GM19455 (cell line): ENCODE results near the gene MS4A3.
"Not testable (repeated sequence)": the region's sequence is repeated elsewhere in the genome, so short reads cannot be mapped to it uniquely, and the experiment has no call there.

Source experiments
- ATAC-seq: cut with Tn5 transposase; IDR thresholded peaks from one replicate; pipeline ENCODE4 v1.9.1; 2021; ENCODE audit not compliant: unreplicated experiment

The MS4A3 gene

GRCh38 chr11:60088364-60088763, 31.9 kb downstream of the MS4A3 start, which contains the start of gene MS4A2:
TSS of gene MS4A2 (plus strand) at chr11:60088664. CDS start at chr11:60088766, 102 bp downstream.
- ATAC-seq = no peak

DNA sequence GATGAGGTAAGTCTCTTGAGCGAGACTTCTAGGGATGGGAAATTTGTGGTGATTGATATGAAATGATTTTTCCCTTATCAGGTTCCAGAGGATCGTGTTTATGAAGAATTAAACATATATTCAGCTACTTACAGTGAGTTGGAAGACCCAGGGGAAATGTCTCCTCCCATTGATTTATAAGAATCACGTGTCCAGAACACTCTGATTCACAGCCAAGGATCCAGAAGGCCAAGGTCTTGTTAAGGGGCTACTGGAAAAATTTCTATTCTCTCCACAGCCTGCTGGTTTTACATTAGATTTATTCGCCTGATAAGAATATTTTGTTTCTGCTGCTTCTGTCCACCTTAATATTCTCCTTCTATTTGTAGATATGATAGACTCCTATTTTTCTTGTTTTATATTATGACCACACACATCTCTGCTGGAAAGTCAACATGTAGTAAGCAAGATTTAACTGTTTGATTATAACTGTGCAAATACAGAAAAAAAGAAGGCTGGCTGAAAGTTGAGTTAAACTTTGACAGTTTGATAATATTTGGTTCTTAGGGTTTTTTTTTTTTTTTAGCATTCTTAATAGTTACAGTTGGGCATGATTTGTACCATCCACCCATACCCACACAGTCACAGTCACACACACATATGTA, 39.1 kb downstream of the MS4A3 start:
- ATAC-seq = no peak

DNA sequence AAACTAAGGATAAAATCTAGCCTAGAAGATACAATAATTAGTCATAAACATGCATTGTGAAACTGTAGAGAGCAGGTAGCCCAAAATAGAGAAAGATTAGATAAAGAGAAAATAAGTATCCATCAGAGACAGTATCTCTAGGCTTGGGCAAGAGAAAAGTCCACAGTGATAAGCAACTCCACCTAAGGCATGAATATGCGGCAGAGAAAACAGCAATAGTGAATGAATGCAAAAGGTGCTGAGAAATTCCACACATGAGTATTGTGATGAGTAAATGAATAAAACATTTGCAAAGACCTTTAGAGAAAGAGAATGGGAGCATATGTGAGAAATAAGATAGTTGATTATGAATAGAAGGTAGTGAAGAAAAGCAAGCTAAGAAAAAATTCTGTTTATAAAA, 40.7 kb downstream of the MS4A3 start:
- ATAC-seq = no peak

- ATAC-seq = no peak
Measured at GRCh38 chr11:60098508-60098907, 42.0 kb downstream of the MS4A3 start.

DNA sequence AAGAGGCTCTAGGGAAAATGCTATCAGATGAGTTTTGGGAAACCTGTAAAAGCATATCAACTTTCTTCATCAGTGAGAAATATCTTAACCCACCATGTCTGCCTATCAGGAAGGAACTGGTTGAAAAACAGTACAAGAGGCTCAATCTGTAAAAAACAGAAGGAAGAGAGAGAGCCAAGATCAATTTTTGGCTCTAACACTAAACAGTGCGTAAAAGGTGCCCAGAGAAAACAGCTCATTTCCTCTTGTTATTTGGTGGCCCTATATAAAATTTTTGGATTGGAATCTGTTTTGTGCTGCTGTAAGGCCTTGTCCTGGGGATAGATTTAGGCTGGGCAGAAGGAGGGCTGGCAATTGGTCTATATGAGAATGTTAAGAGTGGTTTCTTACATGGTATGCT, 44.1 kb downstream of the MS4A3 start:
- ATAC-seq = no peak

DNA sequence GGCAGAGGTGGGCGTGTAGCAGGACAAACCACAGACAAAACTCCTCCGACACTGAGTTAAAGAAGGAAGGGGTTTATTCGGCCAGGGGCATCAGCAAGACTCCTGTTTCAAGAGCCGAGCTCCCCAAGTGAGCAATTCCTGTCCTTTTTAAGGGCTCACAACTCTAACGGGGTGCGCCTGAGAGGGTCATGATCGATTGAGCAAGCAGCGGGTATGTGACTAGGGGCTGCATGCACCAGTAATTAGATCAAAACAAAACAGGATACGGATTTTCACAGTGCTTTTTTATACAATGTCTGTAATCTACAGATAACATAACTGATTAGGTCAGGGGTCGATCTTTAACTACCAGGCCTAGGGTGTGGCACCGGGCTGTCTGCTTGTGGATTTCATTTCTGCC, 44.9 kb downstream of the MS4A3 start:
- not testable (repeated sequence) for ATAC-seq

DNA sequence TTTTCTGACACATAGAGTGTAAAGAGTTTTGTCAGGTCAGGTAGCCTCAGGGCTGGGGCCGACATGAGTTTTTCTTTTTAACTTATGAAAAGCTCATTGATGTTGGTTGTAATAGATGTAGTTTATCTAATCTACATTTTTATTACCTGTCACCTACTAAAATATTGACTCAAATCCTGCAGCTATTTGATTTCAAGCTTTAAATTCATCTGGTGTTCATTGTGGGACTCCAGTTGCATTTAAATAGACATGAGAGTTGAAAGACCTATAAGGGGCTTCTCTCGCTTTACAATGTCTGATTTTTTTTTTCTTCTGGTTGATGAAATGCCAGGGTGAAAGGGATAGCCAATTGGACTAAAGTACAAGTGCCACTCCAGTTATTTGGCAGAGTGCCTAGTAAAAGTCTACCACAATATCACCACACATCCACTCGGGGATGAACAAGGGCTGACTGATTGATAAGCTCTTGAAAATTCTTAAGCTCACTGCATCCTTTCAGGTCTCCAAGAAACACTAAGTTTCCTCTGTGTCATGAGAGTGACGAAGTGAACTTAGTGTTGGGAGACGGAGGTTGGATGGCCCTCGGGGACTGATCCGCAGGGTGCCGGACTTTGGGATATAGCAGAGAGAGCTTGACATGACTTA, 48.1 kb downstream of the MS4A3 start:
- not testable (repeated sequence) for ATAC-seq

GRCh38 chr11:60108631-60109030, 52.2 kb downstream of the MS4A3 start:
- ATAC-seq = not testable (repeated sequence)

DNA sequence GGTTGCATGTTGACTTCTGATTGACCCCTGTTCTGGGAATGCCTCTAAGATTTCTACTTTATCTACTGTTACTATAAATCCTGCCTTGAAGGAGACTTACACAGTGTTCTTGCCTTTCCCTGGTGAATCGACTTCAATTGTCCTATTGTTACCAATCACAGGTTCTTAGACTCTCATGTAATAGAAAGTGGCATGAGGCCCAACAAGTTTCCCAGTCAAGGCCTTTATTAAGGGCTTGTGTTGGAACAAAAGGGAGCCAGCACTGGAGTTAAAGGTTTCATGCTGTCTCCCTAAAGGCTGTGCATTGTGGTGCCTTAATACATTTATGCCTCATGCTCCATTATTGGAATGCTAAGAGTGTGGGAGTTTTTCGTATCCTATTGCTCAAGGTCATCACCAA, 55.3 kb downstream of the MS4A3 start:
- ATAC-seq = no peak

GRCh38 chr11:60116996-60117790, 60.7 kb downstream of the MS4A3 start:
- no peak for ATAC-seq

DNA sequence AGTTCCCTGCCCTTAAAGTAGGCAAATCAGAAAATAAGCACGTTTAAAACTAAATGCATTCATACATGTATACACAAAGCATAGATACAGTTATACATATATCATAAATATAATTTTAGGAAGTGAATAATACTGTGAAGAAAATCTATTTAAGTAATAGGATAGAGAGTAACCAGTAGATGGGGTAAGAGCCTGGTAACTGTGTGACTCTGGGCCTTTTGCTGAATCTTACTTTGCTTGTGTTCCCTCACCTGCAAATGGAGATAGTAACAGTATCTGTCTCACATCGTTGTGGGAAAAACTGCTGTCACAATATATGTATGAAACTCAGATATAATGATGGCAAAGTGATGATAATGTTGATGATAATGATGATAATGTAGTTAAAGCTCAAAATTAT, 61.9 kb downstream of the MS4A3 start:
- no peak for ATAC-seq

DNA sequence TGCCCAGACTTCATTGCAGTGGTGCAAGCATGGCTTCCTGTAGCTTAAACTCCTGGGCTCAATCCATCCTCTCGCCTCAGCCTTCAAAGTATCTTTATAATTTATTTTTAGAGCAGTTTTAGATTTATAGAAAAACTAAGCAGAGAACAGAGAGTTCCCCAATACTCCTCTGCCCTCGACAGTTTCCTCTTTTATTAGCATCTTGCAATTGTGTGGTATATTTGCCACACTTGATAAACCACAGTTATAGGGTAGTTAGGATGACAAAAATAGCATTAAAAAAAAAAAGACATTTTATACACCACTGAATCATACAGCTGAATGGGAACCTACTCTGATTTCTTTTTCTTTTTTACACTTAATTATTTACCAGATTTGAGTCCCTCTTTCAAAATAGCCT, 63.2 kb downstream of the MS4A3 start:
- ATAC-seq = no peak
